Epithelial cell of prostate (primary cell): ENCODE measurements around the gene AK2.
"Not testable (repeated sequence)": the region's sequence is repeated elsewhere in the genome, so short reads cannot be mapped to it uniquely, and the experiment has no call there.

ENCODE experiments used
- DNase-seq: peaks from one replicate; pipeline ENCODE4 v3.0.0-alpha.2; 2011; ENCODE audit warnings: low read depth, low spot score
- H3K27ac ChIP-seq: fragments of 450-650 bp; 2 replicates; pipeline ENCODE4 v1.5.1; 2017; ENCODE audit warnings: mild to moderate bottlenecking

The AK2 gene

GRCh38 chr1:32981003-32981901 lies 55.4 kb downstream of the AK2 start:
- peak overlapping the region; percentile 94 for H3K27ac ChIP-seq
- peak; percentile 95 for DNase-seq

DNA sequence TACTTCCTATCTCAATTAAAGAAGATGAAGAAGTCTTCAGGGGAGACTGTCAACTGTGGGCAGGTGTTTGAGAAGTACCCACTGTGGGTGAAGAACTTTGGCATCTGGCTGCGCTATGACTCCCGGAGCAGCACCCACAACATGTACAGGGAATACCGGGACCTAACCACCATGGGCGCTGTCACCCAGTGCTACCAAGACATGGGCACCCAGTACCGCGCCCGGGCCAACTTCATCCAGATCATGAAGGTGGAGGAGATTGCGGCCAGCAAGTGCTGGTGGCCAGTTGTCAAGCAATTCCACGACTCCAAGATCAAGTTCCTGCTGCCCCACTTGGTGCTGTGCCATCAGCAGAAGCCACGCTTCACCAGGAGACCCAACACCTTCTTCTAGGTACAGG lies 56.6 kb downstream of the AK2 start:
- peak overlapping the region; percentile 94 for H3K27ac ChIP-seq
- DNase-seq, result no peak

DNA sequence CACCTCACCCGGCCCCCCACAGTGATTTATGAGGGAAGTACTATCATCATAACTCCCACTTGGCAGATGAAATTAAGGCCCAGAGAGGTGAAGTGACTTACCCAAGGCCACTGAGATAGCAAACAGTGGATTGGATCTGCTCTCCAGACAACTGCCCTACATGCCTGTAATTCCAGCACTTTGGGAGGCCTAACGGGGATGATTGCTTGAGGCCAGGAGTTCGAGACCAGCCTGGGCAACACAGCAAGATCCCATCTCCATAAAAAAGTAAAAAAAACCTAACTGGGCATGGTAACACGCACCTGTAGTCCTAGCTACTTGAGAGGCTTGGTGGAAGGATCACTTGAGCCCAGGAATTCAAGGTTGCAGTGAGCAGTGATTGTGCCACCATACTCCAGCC lies 57.8 kb downstream of the AK2 start:
- DNase-seq, result no peak
- no peak overlapping the region for H3K27ac ChIP-seq

GRCh38 chr1:32977546-32978087 lies 59.1 kb downstream of the AK2 start:
- no peak overlapping the region for H3K27ac ChIP-seq
- DNase-seq, result no peak

GRCh38 chr1:32975055-32975454 lies 61.6 kb downstream of the AK2 start:
- H3K27ac ChIP-seq, result not testable (repeated sequence)

DNA sequence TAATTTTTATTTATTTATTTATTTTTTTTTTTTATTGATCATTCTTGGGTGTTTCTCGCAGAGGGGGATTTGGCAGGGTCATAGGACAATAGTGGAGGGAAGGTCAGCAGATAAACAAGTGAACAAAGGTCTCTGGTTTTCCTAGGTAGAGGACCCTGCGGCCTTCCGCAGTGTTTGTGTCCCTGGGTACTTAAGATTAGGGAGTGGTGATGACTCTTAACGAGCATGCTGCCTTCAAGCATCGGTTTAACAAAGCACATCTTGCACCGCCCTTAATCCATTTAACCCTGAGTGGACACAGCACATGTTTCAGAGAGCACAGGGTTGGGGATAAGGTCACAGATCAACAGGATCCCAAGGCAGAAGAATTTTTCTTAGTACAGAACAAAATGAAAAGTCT lies 63.2 kb downstream of the AK2 start:
- H3K27ac ChIP-seq, DNase-seq: not testable (repeated sequence)

More at GRCh38 chr1:32975055-32975454, 61.6 kb downstream of the AK2 start:
- DNase-seq, result not testable (repeated sequence)

DNA sequence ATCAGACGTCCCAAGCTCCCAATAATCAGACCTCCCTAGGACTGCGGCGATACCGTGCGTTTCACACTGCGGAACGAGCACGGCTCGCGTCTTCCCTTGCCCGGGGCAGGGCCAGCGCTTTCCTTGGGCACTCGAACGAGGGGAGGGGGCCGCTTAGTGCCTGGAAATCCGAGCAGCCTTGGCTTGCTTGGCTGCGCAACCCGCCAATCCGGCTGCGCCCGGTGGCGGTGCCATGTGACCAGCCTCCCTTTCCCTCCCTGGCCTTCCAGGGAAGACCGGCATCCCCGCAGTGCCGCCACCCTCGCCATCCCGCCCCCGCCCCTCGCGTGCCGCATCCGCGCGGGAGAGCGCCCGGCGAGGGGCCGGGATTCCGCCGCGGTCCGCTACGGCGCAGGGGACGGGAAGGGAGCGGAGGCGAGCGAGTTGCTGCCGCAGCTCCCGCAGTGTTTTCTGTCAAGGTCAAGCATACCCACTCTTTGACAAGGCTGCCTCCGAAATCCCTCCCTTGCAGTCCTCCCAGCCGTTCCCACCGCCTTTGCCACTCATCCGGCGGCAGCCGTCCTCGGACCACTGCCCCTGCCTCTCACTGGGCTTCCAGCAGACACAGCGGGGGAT lies 63.8 kb downstream of the AK2 start:
- no peak overlapping the region for H3K27ac ChIP-seq
- DNase-seq, result no peak

DNA sequence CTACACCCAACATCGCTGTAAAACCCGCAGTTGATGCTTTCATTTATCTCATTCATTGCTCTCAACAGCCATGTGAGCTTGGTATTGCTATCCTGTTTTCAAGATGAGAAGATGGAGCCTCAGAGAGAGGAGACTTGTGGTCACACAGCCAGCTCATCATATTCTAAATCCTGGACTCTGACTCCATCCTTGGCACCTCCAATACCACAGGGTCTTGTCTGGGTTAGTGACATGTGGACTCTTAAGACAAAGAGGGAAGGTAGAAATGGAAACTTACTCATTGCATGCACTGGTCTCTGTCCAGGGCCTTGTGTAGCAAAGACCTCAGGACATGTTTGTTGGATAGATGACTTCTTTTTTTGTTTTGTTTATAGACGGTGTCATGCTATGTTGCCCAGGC lies 65.1 kb downstream of the AK2 start:
- DNase-seq, result no peak

GRCh38 chr1:32971156-32971555 lies 65.5 kb downstream of the AK2 start:
- no peak overlapping the region for H3K27ac ChIP-seq
- no peak for DNase-seq

More for the DNA sequence above, 65.1 kb downstream of the AK2 start:
- H3K27ac ChIP-seq, result no peak overlapping the region

GRCh38 chr1:32969566-32969965 lies 67.1 kb downstream of the AK2 start:
- peak overlapping the region; percentile 78 for H3K27ac ChIP-seq
- DNase-seq, result no peak

DNA sequence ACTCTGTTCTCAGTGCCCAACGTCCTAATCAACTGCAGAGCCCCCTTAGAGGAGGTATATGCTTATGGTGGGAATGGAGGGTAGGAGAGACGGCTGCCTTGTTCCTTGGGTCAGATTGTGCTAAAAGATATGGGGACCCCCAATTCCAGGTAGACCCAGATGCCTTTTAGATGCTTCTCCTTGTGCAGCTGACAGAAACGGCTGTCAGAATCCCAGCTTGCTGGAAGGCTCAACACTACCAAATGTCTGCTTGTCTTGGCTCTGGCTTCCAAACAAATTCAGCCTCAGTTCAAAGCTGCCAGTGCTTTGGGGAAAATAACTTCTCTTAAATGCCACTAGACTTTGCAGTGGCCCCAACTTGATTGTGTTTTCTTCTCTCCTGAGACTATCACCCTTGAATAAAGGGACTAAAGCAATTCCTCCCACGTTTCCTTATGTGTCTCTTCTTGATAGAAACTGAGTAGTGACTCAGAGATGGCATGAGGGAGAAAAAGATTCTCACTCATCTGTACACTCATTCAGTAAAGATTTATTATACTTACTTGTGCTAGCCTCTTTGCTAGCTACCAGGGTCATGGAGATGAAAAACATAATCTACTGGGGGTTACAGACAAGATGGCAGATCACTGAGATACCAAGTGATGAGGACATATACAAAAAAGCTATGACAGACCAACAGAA lies 68.7 kb downstream of the AK2 start:
- peak overlapping the region; percentile 78 for H3K27ac ChIP-seq
- DNase-seq, result no peak

- DNase-seq, result no peak
- H3K27ac ChIP-seq, result no peak overlapping the region
These were observed 69.8 kb downstream of the AK2 start for GRCh38 chr1:32966900-32967299.

- H3K27ac ChIP-seq, result peak overlapping the region; percentile 76
- DNase-seq, result no peak
These were observed 71.4 kb downstream of the AK2 start for GRCh38 chr1:32965251-32965747.

GRCh38 chr1:32964461-32965250 lies 72.0 kb downstream of the AK2 start, which contains the start of gene RNF19B:
Gene RNF19B, minus strand, starts transcription at chr1:32964809. Its CDS starts 124 bp downstream, at chr1:32964685.
- DNase-seq, result peak; percentile 86
- H3K27ac ChIP-seq, result peak within 1 kb of the TSS; percentile 76

DNA sequence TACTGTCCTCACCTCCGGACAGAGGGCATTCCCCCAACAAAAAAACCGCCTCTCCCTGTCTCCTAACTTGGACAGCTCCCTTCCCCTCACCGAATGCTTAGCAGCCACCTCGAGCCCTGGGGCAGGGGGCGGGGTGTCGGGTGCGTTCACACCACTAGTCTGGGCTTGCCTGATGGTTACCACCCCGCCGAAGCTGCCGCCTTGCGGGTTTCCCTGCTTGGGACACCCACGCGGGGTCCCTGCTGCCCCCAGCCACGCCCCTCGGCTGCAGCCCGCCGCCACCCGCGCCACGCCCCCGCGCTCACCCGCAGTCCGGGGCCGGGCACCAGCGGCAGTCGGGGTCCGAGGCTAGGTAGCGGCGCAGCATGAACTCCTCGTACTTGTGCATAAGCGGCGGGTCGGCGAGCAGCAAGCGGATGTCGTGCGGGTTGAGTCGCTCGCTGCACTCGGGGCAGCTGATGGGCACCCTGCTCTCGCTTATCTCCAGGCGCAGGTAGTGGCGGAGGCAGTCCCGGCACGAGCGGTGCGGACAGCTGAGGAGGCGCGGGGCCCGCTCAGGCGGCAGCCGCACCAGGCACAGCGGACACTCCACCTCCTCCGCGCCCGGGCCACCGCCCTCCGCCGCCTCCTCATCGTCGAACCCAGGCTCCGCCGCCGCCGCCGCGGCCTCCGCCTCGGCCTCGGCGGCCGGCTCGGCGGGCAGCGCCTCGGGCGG lies 72.8 kb downstream of the AK2 start:
- DNase-seq, result no peak
- H3K27ac ChIP-seq, result peak overlapping the region; percentile 76

GRCh38 chr1:32962248-32962896 lies 74.3 kb downstream of the AK2 start:
- no peak overlapping the region for H3K27ac ChIP-seq
- DNase-seq, result no peak

- DNase-seq, result no peak
- H3K27ac ChIP-seq, result no peak overlapping the region
These were observed 75.8 kb downstream of the AK2 start for GRCh38 chr1:32960819-32961355.

DNA sequence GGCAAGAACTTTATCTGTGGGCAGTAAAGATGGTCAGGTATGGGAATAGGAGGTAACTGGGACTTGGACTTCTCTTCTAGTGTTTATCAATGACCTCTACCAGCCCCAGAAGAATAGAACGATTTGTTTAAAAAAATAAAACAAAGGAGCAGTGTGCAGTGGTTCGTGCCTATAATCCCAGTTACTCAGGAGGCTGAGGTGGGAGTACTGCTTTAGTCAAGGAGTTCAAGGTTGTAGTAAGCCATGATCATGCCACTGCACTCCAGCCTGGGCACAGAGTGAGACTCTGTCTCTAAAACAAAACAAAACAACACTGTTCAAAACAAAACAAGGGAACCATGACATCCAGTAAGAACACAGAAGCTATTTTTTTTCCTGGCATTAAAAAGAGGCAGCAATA lies 76.3 kb downstream of the AK2 start:
- no peak overlapping the region for H3K27ac ChIP-seq
- no peak for DNase-seq
